IPS-15b (cell line): ENCODE measurements around the gene CEP104.
"Not testable (repeated sequence)": the region's sequence is repeated elsewhere in the genome, so short reads cannot be mapped to it uniquely, and the experiment has no call there.

Experiments used
- H3K27me3 ChIP-seq: one replicate; pipeline ENCODE4 v1.6.1; 2013; ENCODE audit warnings: low read length; ENCODE audit not compliant: control insufficient read depth, insufficient read depth
- H3K36me3 ChIP-seq: one replicate; pipeline ENCODE4 v1.6.1; 2013; ENCODE audit warnings: low read length; ENCODE audit not compliant: control insufficient read depth, insufficient read depth
- H3K4me1 ChIP-seq: one replicate; pipeline ENCODE4 v1.6.1; 2013; ENCODE audit warnings: mild to moderate bottlenecking, low read length; ENCODE audit not compliant: control insufficient read depth, insufficient read depth
- H3K4me3 ChIP-seq: one replicate; pipeline ENCODE4 v1.5.1; 2013; ENCODE audit warnings: low read depth, low read length
- H3K9ac ChIP-seq: one replicate; pipeline ENCODE4 v1.6.1; 2013; ENCODE audit warnings: low read depth, mild to moderate bottlenecking, low read length
- H3K9me3 ChIP-seq: one replicate; pipeline ENCODE4 v1.6.1; 2013; ENCODE audit warnings: mild to moderate bottlenecking, low read length; ENCODE audit not compliant: control insufficient read depth, insufficient read depth

CEP104 gene

GRCh38 chr1:3817821-3818597 is 39.0 kb downstream of the CEP104 start:
- peaks cover 24% of the 10 kb centered on the region for H3K36me3 ChIP-seq
- H3K9me3 ChIP-seq = no peaks in the 10 kb centered on the region
- H3K4me3 ChIP-seq = no peak overlapping the region
- no peaks in the 10 kb centered on the region for H3K4me1 ChIP-seq
- H3K9ac ChIP-seq = no peak overlapping the region
- H3K27me3 ChIP-seq = no peaks in the 10 kb centered on the region

GRCh38 chr1:3817138-3817740 is 39.8 kb downstream of the CEP104 start:
- H3K9me3 ChIP-seq = no peaks in the 10 kb centered on the region
- H3K4me1 ChIP-seq = no peaks in the 10 kb centered on the region
- peaks cover 21% of the 10 kb centered on the region for H3K36me3 ChIP-seq
- no peaks in the 10 kb centered on the region for H3K27me3 ChIP-seq
- H3K9ac ChIP-seq = no peak overlapping the region
- H3K4me3 ChIP-seq = no peak overlapping the region

GRCh38 chr1:3816331-3817137 is 40.5 kb downstream of the CEP104 start:
- H3K4me3 ChIP-seq = no peak overlapping the region
- peaks cover 20% of the 10 kb centered on the region for H3K36me3 ChIP-seq
- H3K27me3 ChIP-seq = no peaks in the 10 kb centered on the region
- H3K9me3 ChIP-seq = no peaks in the 10 kb centered on the region
- no peaks in the 10 kb centered on the region for H3K4me1 ChIP-seq
- no peak overlapping the region for H3K9ac ChIP-seq

GRCh38 chr1:3814771-3815561 is 42.0 kb downstream of the CEP104 start:
- Histone ChIP-seq H3K27me3 (no peaks in the 10 kb centered on the region), H3K4me1 (no peaks in the 10 kb centered on the region), H3K9ac (no peak overlapping the region), H3K4me3 (no peak overlapping the region), H3K9me3 (no peaks in the 10 kb centered on the region), H3K36me3 (peaks cover 6% of the 10 kb centered on the region)

GRCh38 chr1:3814065-3814464 is 42.9 kb downstream of the CEP104 start:
- no peaks in the 10 kb centered on the region for H3K27me3 ChIP-seq
- no peak overlapping the region for H3K4me3 ChIP-seq
- H3K4me1 ChIP-seq = no peaks in the 10 kb centered on the region
- no peak overlapping the region for H3K9ac ChIP-seq
- no peaks in the 10 kb centered on the region for H3K9me3 ChIP-seq
- peaks cover 6% of the 10 kb centered on the region for H3K36me3 ChIP-seq

- H3K9ac ChIP-seq = no peak overlapping the region
Measured at GRCh38 chr1:3811595-3811911, 45.5 kb downstream of the CEP104 start.

GRCh38 chr1:3810149-3810761 is 46.8 kb downstream of the CEP104 start:
- not testable (repeated sequence) for H3K36me3 ChIP-seq, H3K4me1 ChIP-seq, H3K4me3 ChIP-seq, H3K9me3 ChIP-seq, H3K9ac ChIP-seq, H3K27me3 ChIP-seq

More at GRCh38 chr1:3811595-3811911, 45.5 kb downstream of the CEP104 start:
- H3K27me3 ChIP-seq = no peaks in the 10 kb centered on the region
- H3K9me3 ChIP-seq = no peaks in the 10 kb centered on the region
- no peak overlapping the region for H3K4me3 ChIP-seq
- peaks cover 6% of the 10 kb centered on the region for H3K36me3 ChIP-seq
- H3K4me1 ChIP-seq = no peaks in the 10 kb centered on the region

- no peak overlapping the region for H3K9ac ChIP-seq
- H3K36me3 ChIP-seq = no peaks in the 10 kb centered on the region
- H3K9me3 ChIP-seq = no peaks in the 10 kb centered on the region
- no peaks in the 10 kb centered on the region for H3K4me1 ChIP-seq
- no peaks in the 10 kb centered on the region for H3K27me3 ChIP-seq
- H3K4me3 ChIP-seq = no peak overlapping the region
Measured at GRCh38 chr1:3809680-3810079, 47.3 kb downstream of the CEP104 start.

- H3K9ac ChIP-seq = no peak overlapping the region
Measured at GRCh38 chr1:3807769-3808168, 49.2 kb downstream of the CEP104 start.

GRCh38 chr1:3805038-3805437 is 52.0 kb downstream of the CEP104 start:
- Histone ChIP-seq H3K36me3 (no peaks in the 10 kb centered on the region), H3K9me3 (no peaks in the 10 kb centered on the region), H3K4me1 (no peaks in the 10 kb centered on the region), H3K4me3 (no peak overlapping the region), H3K9ac (no peak overlapping the region), H3K27me3 (no peaks in the 10 kb centered on the region)

More at GRCh38 chr1:3807769-3808168, 49.2 kb downstream of the CEP104 start:
- Histone ChIP-seq H3K4me3 (no peak overlapping the region), H3K4me1 (no peaks in the 10 kb centered on the region), H3K9me3 (no peaks in the 10 kb centered on the region), H3K27me3 (no peaks in the 10 kb centered on the region), H3K36me3 (no peaks in the 10 kb centered on the region)

GRCh38 chr1:3804627-3804944 is 52.4 kb downstream of the CEP104 start:
- H3K36me3 ChIP-seq, H3K4me3 ChIP-seq, H3K4me1 ChIP-seq, H3K9me3 ChIP-seq, H3K9ac ChIP-seq, H3K27me3 ChIP-seq: not testable (repeated sequence)
